ENCODE results near the gene TLE2. TPM values are rescaled to one million over a fixed set of nuclear protein-coding genes. Genes with fewer than 3 reads are reported as not detected.
"Not testable (repeated sequence)": the region's sequence is repeated elsewhere in the genome, so short reads cannot be mapped to it uniquely, and the experiment has no call there.

TLE2 gene
- polyA plus RNA-seq, 4 donors, result 3.8 to 66.0 (median 12.3) TPM

- Histone ChIP-seq H3K4me1 (ENCODE audit: control insufficient read depth in 3 of 3, insufficient read depth in 2 of 3, low read depth in 1 of 3, low read length in 2 of 3) (peaks cover 0 to 34% (median 3%) of the 10 kb centered on the region in 3 donors), H3K27ac (ENCODE audit: low read depth in 1 of 3, low read length in 2 of 3) (no peak overlapping the region), H3K4me3 (ENCODE audit: low read depth in 1 of 3, low read length in 3 of 3) (no peak overlapping the region), H3K9me3 (ENCODE audit: control insufficient read depth in 2 of 2, insufficient read depth in 1 of 2, low read depth in 1 of 2, low read length in 1 of 2) (peaks cover 0 to 2% of the 10 kb centered on the region in 2 donors), H3K27me3 (ENCODE audit: control insufficient read depth in 3 of 3, insufficient read depth in 3 of 3, low read length in 3 of 3) (no peaks in the 10 kb centered on the region), H3K36me3 (ENCODE audit: control insufficient read depth in 3 of 3, insufficient read depth in 2 of 3, low read depth in 1 of 3, low read length in 3 of 3) (peaks cover 18 to 66% (median 18%) of the 10 kb centered on the region in 3 donors)
- WGBS, 3 donors, result 84 to 86% (median 85%) methylated on average over 21 of the region's 21 CpGs
- FAIRE-seq (no peak), DNase-seq (no peak)
These were observed 24.7 kb upstream of the TLE2 start for GRCh38 chr19:3053780-3054179.

- no peak overlapping the region for H3K27ac ChIP-seq (ENCODE audit: low read depth in 1 of 3, low read length in 2 of 3)
- no peaks in the 10 kb centered on the region for H3K27me3 ChIP-seq (ENCODE audit: control insufficient read depth in 3 of 3, insufficient read depth in 3 of 3, low read length in 3 of 3)
- FAIRE-seq (no peak), DNase-seq (no peak)
- no peak overlapping the region for H3K4me3 ChIP-seq (ENCODE audit: low read depth in 1 of 3, low read length in 3 of 3)
- H3K9me3 ChIP-seq (ENCODE audit: control insufficient read depth in 2 of 2, insufficient read depth in 1 of 2, low read depth in 1 of 2, low read length in 1 of 2), result peaks cover 0 to 2% of the 10 kb centered on the region in 2 donors
- H3K4me1 ChIP-seq (ENCODE audit: control insufficient read depth in 3 of 3, insufficient read depth in 2 of 3, low read depth in 1 of 3, low read length in 2 of 3), result peaks cover 0 to 29% (median 3%) of the 10 kb centered on the region in 3 donors
- WGBS, 3 donors, result 63 to 73% (median 68%) methylated on average over 11 to 15 of the region's 15 CpGs
- peaks cover 18 to 61% (median 18%) of the 10 kb centered on the region in 3 donors for H3K36me3 ChIP-seq (ENCODE audit: control insufficient read depth in 3 of 3, insufficient read depth in 2 of 3, low read depth in 1 of 3, low read length in 3 of 3)
These were observed 24.1 kb upstream of the TLE2 start for GRCh38 chr19:3053218-3053621.

GRCh38 chr19:3050016-3050415, 20.9 kb upstream of the TLE2 start:
- 96 to 98% (median 97%) methylated on average over 7 of the region's 7 CpGs for WGBS, 3 donors

DNA sequence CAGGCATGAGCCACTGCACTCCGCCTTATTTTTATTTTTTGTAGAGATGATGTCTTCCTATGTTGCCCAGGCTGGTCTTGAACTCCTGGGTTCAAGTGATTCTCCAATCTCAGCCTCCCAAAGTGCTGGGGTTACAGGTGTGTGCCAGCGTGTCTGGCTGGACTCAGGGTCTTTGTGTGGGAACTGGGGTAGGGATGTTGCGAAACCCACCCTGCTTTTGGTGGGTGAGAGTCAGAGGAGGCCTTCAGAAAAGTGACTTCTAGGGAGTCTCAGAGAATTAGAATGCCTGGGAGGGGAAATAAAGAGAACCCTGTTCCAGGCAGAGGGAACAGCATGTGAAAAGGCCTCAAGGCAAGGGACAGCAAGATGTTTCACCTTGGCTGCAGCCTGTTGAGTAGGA, 20.0 kb upstream of the TLE2 start:
- Histone ChIP-seq H3K9me3 (ENCODE audit: control insufficient read depth in 2 of 2, insufficient read depth in 1 of 2, low read depth in 1 of 2, low read length in 1 of 2) (peaks cover 0 to 2% of the 10 kb centered on the region in 2 donors), H3K4me3 (ENCODE audit: low read depth in 1 of 3, low read length in 3 of 3) (no peak overlapping the region), H3K27ac (ENCODE audit: low read depth in 1 of 3, low read length in 2 of 3) (no peak overlapping the region), H3K4me1 (ENCODE audit: control insufficient read depth in 3 of 3, insufficient read depth in 2 of 3, low read depth in 1 of 3, low read length in 2 of 3) (peaks cover 2 to 13% (median 3%) of the 10 kb centered on the region in 3 donors), H3K27me3 (ENCODE audit: control insufficient read depth in 3 of 3, insufficient read depth in 3 of 3, low read length in 3 of 3) (no peaks in the 10 kb centered on the region), H3K36me3 (ENCODE audit: control insufficient read depth in 3 of 3, insufficient read depth in 2 of 3, low read depth in 1 of 3, low read length in 3 of 3) (peaks cover 0 to 20% (median 2%) of the 10 kb centered on the region in 3 donors)
- DNase-seq, result no peak
- WGBS, 3 donors, result 88 to 97% (median 95%) methylated on average over 3 of the region's 3 CpGs
- FAIRE-seq, result no peak

More at GRCh38 chr19:3050016-3050415, 20.9 kb upstream of the TLE2 start:
- not testable (repeated sequence) for H3K27ac ChIP-seq (ENCODE audit: low read depth in 1 of 3, low read length in 2 of 3); FAIRE-seq; H3K4me3 ChIP-seq (ENCODE audit: low read depth in 1 of 3, low read length in 3 of 3); H3K9me3 ChIP-seq (ENCODE audit: control insufficient read depth in 2 of 2, insufficient read depth in 1 of 2, low read depth in 1 of 2, low read length in 1 of 2); DNase-seq; H3K27me3 ChIP-seq (ENCODE audit: control insufficient read depth in 3 of 3, insufficient read depth in 3 of 3, low read length in 3 of 3)
- peaks cover 4 to 29% (median 7%) of the 10 kb centered on the region in 3 donors for H3K36me3 ChIP-seq (ENCODE audit: control insufficient read depth in 3 of 3, insufficient read depth in 2 of 3, low read depth in 1 of 3, low read length in 3 of 3)
- peaks cover 2 to 13% (median 3%) of the 10 kb centered on the region in 3 donors for H3K4me1 ChIP-seq (ENCODE audit: control insufficient read depth in 3 of 3, insufficient read depth in 2 of 3, low read depth in 1 of 3, low read length in 2 of 3)

- no peak for DNase-seq
- FAIRE-seq, result no peak
- H3K27me3 ChIP-seq (ENCODE audit: control insufficient read depth in 3 of 3, insufficient read depth in 3 of 3, low read length in 3 of 3), result no peaks in the 10 kb centered on the region
- H3K4me1 ChIP-seq (ENCODE audit: control insufficient read depth in 3 of 3, insufficient read depth in 2 of 3, low read depth in 1 of 3, low read length in 2 of 3), result peaks cover 2 to 13% (median 3%) of the 10 kb centered on the region in 3 donors
- no peak overlapping the region for H3K4me3 ChIP-seq (ENCODE audit: low read depth in 1 of 3, low read length in 3 of 3)
- peak overlapping the region in 1 of 3 donors; percentile 73 for H3K27ac ChIP-seq (ENCODE audit: low read depth in 1 of 3, low read length in 2 of 3)
- WGBS, 3 donors, result 63 to 83% (median 77%) methylated on average over 5 of the region's 5 CpGs
- peaks cover 0 to 2% of the 10 kb centered on the region in 2 donors for H3K9me3 ChIP-seq (ENCODE audit: control insufficient read depth in 2 of 2, insufficient read depth in 1 of 2, low read depth in 1 of 2, low read length in 1 of 2)
- peaks cover 0 to 10% (median 0%) of the 10 kb centered on the region in 3 donors for H3K36me3 ChIP-seq (ENCODE audit: control insufficient read depth in 3 of 3, insufficient read depth in 2 of 3, low read depth in 1 of 3, low read length in 3 of 3)
These were observed 19.1 kb upstream of the TLE2 start for GRCh38 chr19:3048190-3048533.

DNA sequence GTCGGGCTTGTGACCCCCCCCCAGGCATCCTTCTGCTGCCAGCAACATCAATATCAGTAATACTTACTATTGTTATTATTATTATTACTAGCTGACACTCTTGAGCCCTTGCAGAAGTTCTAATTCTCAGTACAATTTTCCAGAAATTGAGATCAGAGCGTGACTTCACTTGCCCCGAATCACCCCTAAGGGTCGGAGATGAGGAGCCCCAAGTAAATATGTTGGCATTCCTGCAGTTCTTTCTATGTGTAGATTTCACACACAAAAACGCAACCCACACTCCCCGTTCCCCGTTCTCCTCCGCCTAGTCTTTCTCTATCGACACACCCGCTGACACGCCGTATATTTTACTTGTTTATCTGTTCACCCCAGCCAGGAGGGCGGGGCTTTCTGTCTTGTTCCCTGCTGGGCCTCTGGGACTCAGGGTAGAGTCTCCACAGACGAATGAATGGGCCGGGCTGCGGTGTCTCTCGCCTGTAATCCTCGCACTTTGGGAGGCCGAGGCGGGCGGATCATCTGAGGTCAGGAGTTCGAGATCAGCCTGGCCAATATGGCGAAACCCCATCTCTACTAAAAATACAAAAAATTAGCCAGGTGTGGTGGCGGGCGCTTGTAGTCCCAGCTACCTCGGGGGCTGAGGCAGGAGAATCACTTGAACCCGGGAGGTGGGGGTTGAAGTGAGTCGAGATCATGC, 18.6 kb upstream of the TLE2 start:
- Histone ChIP-seq H3K4me1 (ENCODE audit: control insufficient read depth in 3 of 3, insufficient read depth in 2 of 3, low read depth in 1 of 3, low read length in 2 of 3) (peaks cover 2 to 13% (median 3%) of the 10 kb centered on the region in 3 donors), H3K27me3 (ENCODE audit: control insufficient read depth in 3 of 3, insufficient read depth in 3 of 3, low read length in 3 of 3) (no peaks in the 10 kb centered on the region), H3K36me3 (ENCODE audit: control insufficient read depth in 3 of 3, insufficient read depth in 2 of 3, low read depth in 1 of 3, low read length in 3 of 3) (peaks cover 0 to 7% (median 0%) of the 10 kb centered on the region in 3 donors), H3K4me3 (ENCODE audit: low read depth in 1 of 3, low read length in 3 of 3) (peak overlapping the region; percentile 32 to 36 (median 33)), H3K9me3 (ENCODE audit: control insufficient read depth in 2 of 2, insufficient read depth in 1 of 2, low read depth in 1 of 2, low read length in 1 of 2) (peaks cover 0 to 2% of the 10 kb centered on the region in 2 donors), H3K27ac (ENCODE audit: low read depth in 1 of 3, low read length in 2 of 3) (peak overlapping the region in 2 of 3 donors; percentile 53 to 73)
- DNase-seq, result peak; percentile 89
- FAIRE-seq, result no peak
- WGBS, 3 donors, result 7 to 10% (median 9%) methylated on average over 28 of the region's 28 CpGs

- H3K9me3 ChIP-seq (ENCODE audit: control insufficient read depth in 2 of 2, insufficient read depth in 1 of 2, low read depth in 1 of 2, low read length in 1 of 2), result peaks cover 0 to 2% of the 10 kb centered on the region in 2 donors
- 3 to 6% (median 4%) methylated on average over 22 to 47 of the region's 47 CpGs for WGBS, 3 donors
- no peak for FAIRE-seq
- H3K4me3 ChIP-seq (ENCODE audit: low read depth in 1 of 3, low read length in 3 of 3), result peak overlapping the region; percentile 32 to 36 (median 33)
- H3K4me1 ChIP-seq (ENCODE audit: control insufficient read depth in 3 of 3, insufficient read depth in 2 of 3, low read depth in 1 of 3, low read length in 2 of 3), result peaks cover 2 to 13% (median 3%) of the 10 kb centered on the region in 3 donors
- H3K27ac ChIP-seq (ENCODE audit: low read depth in 1 of 3, low read length in 2 of 3), result peak overlapping the region in 2 of 3 donors; percentile 53 to 73
- H3K27me3 ChIP-seq (ENCODE audit: control insufficient read depth in 3 of 3, insufficient read depth in 3 of 3, low read length in 3 of 3), result no peaks in the 10 kb centered on the region
- no peaks in the 10 kb centered on the region for H3K36me3 ChIP-seq (ENCODE audit: control insufficient read depth in 3 of 3, insufficient read depth in 2 of 3, low read depth in 1 of 3, low read length in 3 of 3)
- no peak for DNase-seq
These were observed 17.8 kb upstream of the TLE2 start for GRCh38 chr19:3046698-3047495.

GRCh38 chr19:3045885-3046697, 17.0 kb upstream of the TLE2 start:
- DNase-seq, result no peak
- FAIRE-seq, result no peak
- peaks cover 2 to 13% (median 3%) of the 10 kb centered on the region in 3 donors for H3K4me1 ChIP-seq (ENCODE audit: control insufficient read depth in 3 of 3, insufficient read depth in 2 of 3, low read depth in 1 of 3, low read length in 2 of 3)
- H3K27me3 ChIP-seq (ENCODE audit: control insufficient read depth in 3 of 3, insufficient read depth in 3 of 3, low read length in 3 of 3), result no peaks in the 10 kb centered on the region
- no peak overlapping the region for H3K4me3 ChIP-seq (ENCODE audit: low read depth in 1 of 3, low read length in 3 of 3)
- H3K27ac ChIP-seq (ENCODE audit: low read depth in 1 of 3, low read length in 2 of 3), result no peak overlapping the region
- no peaks in the 10 kb centered on the region for H3K36me3 ChIP-seq (ENCODE audit: control insufficient read depth in 3 of 3, insufficient read depth in 2 of 3, low read depth in 1 of 3, low read length in 3 of 3)
- 27 to 44% (median 41%) methylated on average over 16 of the region's 16 CpGs for WGBS, 3 donors
- H3K9me3 ChIP-seq (ENCODE audit: control insufficient read depth in 2 of 2, insufficient read depth in 1 of 2, low read depth in 1 of 2, low read length in 1 of 2), result peaks cover 0 to under 1% of the 10 kb centered on the region in 2 donors
